HUES6 (cell line): Measurements from ENCODE around the gene PRKCE.

Experiments
- H3K27ac ChIP-seq: 2 replicates; pipeline ENCODE4 v1.7.0; 2013; ENCODE audit warnings: low read depth, mild to moderate bottlenecking, low read length, inconsistent platforms
- H3K27me3 ChIP-seq: 2 replicates; pipeline ENCODE4 v1.6.1; 2013; ENCODE audit warnings: low read length; ENCODE audit not compliant: control insufficient read depth, insufficient read depth
- H3K36me3 ChIP-seq: 2 replicates; pipeline ENCODE4 v1.6.1; 2013; ENCODE audit warnings: low read length; ENCODE audit not compliant: control insufficient read depth, insufficient read depth
- H3K4me1 ChIP-seq: 2 replicates; pipeline ENCODE4 v1.6.1; 2013; ENCODE audit warnings: low read length; ENCODE audit not compliant: control insufficient read depth, insufficient read depth
- H3K4me3 ChIP-seq: 2 replicates; pipeline ENCODE4 v1.5.1; 2013; ENCODE audit warnings: low read depth, low read length
- H3K9ac ChIP-seq: one replicate; pipeline ENCODE4 v1.6.1; 2013; ENCODE audit warnings: mild to moderate bottlenecking, low read length
- H3K9me3 ChIP-seq: 2 replicates; pipeline ENCODE4 v1.6.1; 2013; ENCODE audit warnings: low read depth, low read length; ENCODE audit not compliant: control insufficient read depth, insufficient read depth

The PRKCE gene

DNA sequence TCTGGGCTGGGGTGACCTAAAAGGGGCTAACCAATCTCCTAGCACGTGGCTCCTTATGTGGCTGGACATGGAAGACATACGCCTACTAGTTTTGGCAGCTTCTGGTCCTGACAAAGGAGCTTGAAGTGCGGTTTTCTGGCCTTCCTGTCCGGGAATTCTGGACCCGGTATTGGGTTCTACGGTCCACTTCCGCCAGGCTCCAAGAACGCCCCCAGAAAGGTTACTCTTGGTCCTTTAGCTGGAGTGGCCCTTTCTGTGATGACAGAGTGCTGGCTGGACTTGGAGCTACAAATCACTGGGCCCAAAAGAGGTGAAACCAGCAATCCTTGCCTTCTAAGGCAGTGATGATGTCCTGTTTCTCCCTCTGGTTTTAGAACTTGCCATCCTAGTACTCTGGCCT, 481.5 kb downstream of the PRKCE start:
- Histone ChIP-seq H3K36me3 (no peaks in the 10 kb centered on the region), H3K9me3 (no peaks in the 10 kb centered on the region), H3K9ac (no peak overlapping the region), H3K27me3 (no peaks in the 10 kb centered on the region), H3K4me3 (no peak overlapping the region), H3K4me1 (peaks cover 6% of the 10 kb centered on the region; the same call in 1 of the 2 replicates), H3K27ac (no peak overlapping the region)

DNA sequence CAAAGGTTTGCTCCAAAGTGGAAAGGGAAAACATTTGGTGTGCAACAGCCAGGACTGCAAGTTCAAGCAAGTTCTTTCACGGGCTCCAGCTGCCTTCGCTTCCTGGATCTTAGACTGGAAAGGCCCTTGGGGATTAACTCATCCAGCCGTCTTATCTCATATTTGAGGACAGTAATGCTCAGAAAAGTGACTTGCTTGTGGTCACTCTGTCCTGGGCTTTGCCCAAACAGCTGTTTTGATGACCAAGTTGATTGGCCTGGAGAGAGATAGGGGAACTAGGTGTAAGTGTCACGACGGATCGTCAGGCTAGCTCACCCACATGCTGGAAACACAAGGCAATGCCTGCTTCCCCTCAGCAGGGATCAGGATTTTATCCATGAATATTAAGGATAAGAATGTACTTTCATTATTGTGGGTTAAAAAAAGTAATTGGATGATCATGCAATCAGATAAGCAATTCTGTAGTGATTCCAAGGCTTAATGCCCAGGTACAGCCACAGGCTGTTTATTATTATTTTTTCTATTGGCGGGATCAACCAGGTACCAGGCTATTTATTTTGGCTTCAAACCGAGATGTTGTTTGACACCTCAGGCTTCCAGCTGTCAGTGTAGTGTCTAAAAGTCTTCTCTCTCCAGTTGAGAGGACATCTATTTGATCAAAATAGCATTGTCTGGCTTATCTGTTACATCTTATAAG, 483.2 kb downstream of the PRKCE start:
- H3K4me3 ChIP-seq: no peak overlapping the region
- no peaks in the 10 kb centered on the region for H3K9me3 ChIP-seq
- no peaks in the 10 kb centered on the region for H3K27me3 ChIP-seq
- H3K4me1 ChIP-seq: peaks cover 6% of the 10 kb centered on the region; the same call in 1 of the 2 replicates
- H3K36me3 ChIP-seq: no peaks in the 10 kb centered on the region
- H3K27ac ChIP-seq: no peak overlapping the region
- no peak overlapping the region for H3K9ac ChIP-seq

DNA sequence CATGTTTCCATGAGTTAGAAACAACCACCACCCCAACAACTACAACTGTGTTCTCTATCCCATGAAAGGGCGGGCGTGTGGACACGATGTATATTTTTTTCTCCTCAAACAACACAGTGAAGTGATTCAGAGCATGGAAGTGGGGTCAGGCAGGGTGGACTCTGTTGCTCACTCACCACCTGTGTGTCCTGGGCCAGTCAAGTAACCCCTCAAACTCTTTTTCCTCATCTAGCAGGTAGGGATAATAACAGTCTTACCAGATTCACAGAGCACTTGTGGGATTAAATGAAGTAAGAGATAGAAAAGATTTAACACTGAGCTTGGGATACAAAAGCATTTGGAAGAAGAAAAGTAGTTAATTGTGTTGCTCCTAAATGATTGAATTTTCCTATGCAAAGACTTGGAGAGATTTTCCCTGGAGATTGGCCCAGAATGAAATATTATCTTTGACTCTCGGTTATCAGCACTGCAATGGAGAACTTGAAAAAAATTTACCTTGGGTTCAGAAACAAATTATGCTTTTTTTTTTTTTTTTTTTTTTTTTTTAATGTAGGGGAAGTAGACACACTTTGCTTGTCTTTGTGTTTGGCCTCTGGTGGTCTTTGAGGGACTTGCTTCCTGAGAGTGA, 483.9 kb downstream of the PRKCE start:
- no peak overlapping the region for H3K4me3 ChIP-seq
- H3K27ac ChIP-seq: no peak overlapping the region
- H3K9ac ChIP-seq: no peak overlapping the region
- H3K36me3 ChIP-seq: no peaks in the 10 kb centered on the region
- H3K4me1 ChIP-seq: peaks cover 6% of the 10 kb centered on the region; the same call in 1 of the 2 replicates
- no peaks in the 10 kb centered on the region for H3K9me3 ChIP-seq
- H3K27me3 ChIP-seq: no peaks in the 10 kb centered on the region

DNA sequence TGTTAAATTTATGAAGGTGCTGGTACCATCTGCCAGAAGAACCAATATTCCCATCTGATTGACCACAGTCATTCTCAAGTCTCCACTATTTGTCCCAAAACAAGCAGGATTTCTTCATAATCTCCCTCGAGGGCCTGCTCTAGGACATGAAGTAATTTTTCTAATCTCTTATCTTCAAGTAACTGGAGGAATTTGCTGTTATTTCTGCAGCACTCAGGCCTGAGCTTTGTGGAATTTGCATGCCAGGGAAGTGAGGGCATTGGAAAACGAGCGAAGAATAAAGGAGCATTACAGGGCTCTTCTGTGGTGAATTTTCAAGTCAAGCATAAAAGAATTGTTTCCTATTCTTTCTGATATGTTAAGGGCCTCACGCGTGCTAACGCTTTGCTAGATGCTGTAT, 484.5 kb downstream of the PRKCE start:
- no peaks in the 10 kb centered on the region for H3K36me3 ChIP-seq
- no peaks in the 10 kb centered on the region for H3K27me3 ChIP-seq
- no peak overlapping the region for H3K9ac ChIP-seq
- no peak overlapping the region for H3K27ac ChIP-seq
- no peak overlapping the region for H3K4me3 ChIP-seq
- H3K4me1 ChIP-seq: peaks cover 6% of the 10 kb centered on the region; the same call in 1 of the 2 replicates
- H3K9me3 ChIP-seq: no peaks in the 10 kb centered on the region

DNA sequence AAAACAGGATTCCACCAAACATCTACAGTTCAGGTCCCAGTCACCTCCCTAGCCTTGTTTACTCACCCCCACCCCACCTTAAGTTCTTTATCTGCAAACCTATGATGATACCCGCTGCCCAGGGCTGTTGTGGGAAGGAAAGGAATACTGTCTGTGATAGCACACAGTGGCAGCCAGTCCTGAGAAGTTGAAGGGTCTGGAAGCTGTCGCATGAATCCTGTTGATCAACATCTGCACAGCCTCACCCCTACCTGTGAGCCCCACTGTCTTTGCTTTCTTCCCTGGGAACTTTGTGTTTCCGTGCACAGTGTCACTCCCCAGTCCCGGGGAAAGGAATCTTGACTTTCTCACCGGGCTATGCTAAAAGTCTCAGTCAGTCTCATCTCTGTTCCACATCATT, 485.0 kb downstream of the PRKCE start:
- Histone ChIP-seq H3K4me3 (no peak overlapping the region), H3K27ac (no peak overlapping the region), H3K4me1 (peaks cover 6% of the 10 kb centered on the region; the same call in 1 of the 2 replicates), H3K9me3 (no peaks in the 10 kb centered on the region), H3K27me3 (no peaks in the 10 kb centered on the region), H3K9ac (no peak overlapping the region), H3K36me3 (no peaks in the 10 kb centered on the region)

DNA sequence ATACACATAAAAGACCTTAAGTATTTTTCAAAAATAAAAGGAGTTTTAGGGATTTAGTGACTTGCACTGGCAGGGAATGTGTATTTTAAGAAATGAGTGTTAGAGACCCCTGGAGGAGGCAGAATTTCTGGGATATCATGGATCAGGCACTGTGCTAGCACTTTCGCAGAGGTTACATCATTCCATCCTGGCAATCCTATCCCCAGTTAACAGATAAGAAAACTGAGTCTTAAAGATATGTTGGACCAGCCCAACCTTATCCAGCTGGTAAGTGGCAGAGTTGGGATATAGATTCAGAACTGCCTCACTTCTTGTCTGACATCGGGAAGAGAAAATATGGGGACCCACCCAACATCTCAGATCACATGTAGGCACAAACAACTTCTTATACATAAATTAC, 485.5 kb downstream of the PRKCE start:
- H3K9me3 ChIP-seq: no peaks in the 10 kb centered on the region
- H3K9ac ChIP-seq: no peak overlapping the region
- H3K4me3 ChIP-seq: no peak overlapping the region
- H3K27ac ChIP-seq: no peak overlapping the region
- no peaks in the 10 kb centered on the region for H3K27me3 ChIP-seq
- peaks cover 6% of the 10 kb centered on the region; the same call in 1 of the 2 replicates for H3K4me1 ChIP-seq
- H3K36me3 ChIP-seq: no peaks in the 10 kb centered on the region

DNA sequence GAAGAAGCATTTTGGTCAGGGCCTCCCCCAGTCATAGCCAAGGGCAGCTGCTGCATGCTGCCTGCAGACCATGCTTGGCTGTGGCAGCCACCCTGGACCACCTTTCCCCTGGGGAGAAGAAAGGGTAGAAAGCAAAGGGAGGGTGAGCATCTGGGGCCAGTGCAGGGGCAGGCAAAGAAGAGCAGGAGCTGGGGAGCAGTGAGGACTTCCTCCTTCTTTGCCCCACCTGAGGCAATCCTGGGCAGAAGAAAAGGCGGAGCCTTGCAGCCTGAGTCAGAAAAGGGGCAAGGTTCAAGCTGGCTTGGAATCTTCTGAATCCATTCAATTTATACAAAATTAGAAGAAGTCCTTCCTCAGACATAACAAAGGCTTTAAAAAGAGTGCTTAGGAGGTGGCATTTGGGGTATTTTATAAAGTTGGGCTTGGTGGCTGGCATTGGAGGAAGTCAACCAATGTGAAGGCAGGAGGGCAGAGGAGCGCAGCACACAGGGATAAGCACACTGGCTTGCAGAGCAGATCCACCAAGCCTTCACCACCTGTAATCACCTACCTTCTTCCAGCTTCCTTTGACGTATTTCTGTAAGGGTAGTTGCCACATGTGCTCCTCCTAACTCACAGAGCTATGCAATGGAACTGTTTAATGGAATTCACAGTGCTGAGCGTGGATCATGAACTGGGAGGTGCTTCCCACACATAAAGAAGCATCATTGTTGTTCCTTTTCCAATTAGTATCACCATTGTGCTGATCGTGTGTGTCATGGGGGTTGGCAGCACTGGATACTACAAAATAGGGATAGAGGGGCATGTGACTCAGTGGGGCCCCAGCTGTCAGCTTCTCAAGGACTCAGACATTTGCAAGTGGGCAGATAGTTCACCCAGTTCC, 491.3 kb downstream of the PRKCE start:
- no peaks in the 10 kb centered on the region for H3K36me3 ChIP-seq
- H3K4me1 ChIP-seq: peaks cover 6% of the 10 kb centered on the region; the same call in 1 of the 2 replicates
- no peak overlapping the region for H3K9ac ChIP-seq
- H3K27ac ChIP-seq: no peak overlapping the region
- H3K27me3 ChIP-seq: no peaks in the 10 kb centered on the region
- no peak overlapping the region for H3K4me3 ChIP-seq
- no peaks in the 10 kb centered on the region for H3K9me3 ChIP-seq

DNA sequence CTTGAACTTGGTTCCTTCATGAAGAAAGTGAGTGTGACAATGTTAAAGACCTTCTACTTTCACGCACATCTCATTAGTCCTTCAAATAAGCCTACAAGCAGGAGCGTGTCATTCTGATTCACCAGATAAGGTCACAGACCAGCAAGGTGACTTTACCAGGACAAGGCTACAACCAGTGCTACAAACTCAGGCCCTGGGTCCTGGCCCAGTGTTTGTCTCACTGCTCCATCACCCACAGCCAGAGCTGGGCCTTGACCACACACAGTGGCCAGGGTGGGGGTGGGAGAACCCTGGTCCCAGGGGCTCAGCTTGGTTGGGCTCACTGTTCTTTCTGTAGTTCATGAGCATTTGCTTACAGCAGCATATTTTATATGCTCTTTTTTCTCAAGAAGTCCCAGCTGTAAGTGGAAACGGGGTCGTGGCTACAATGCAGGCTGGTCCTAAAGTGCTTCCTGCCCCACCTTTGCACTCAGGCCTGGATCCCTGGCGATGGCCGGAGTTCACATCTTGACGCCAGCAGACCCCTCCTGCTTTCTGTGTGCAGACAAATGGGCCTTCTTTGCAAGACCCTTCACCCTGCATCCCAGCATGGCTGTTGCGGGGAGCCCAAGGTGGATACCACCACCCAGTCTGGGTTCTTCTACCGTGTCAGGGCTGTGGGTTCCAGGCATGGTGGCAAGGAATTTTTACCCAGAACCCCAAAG, 492.1 kb downstream of the PRKCE start:
- H3K9ac ChIP-seq: no peak overlapping the region
- H3K4me3 ChIP-seq: no peak overlapping the region
- no peaks in the 10 kb centered on the region for H3K27me3 ChIP-seq
- peaks cover 6% of the 10 kb centered on the region; the same call in 1 of the 2 replicates for H3K4me1 ChIP-seq
- no peak overlapping the region for H3K27ac ChIP-seq
- H3K36me3 ChIP-seq: no peaks in the 10 kb centered on the region
- no peaks in the 10 kb centered on the region for H3K9me3 ChIP-seq

DNA sequence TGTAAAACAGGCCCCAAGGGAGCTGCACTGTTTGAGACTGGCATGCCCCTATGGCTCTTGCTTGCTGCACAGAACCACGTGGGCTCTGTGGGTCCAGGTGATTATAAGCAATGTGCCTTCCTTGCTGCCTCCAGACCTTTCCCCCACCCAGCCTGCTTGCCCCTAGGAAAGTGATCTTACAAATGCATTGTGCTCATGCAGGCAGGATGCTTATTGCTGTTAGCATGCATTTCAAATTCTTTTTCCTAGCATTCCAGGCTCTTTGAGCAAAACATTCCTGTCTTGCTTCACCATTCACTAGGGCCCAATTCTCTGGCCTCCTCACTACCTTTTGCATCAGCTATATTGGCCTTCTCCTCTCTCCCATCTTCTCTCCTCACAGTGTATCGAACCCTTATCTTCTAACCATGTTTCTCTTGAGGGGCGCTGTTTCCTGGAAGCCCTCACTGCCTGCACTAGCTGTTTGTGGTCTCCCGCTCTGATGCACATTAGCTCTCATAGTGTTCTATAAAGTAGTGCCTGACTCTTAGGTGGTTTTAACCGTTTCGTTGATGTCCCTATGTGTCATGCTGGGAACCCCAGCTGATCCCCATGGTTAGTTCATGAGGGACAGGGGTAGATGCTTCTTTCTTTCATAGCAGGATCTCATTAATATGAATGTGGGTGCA, 492.8 kb downstream of the PRKCE start:
- Histone ChIP-seq H3K27ac (no peak overlapping the region), H3K36me3 (no peaks in the 10 kb centered on the region), H3K4me3 (no peak overlapping the region), H3K4me1 (peaks cover 6% of the 10 kb centered on the region; the same call in 1 of the 2 replicates), H3K9ac (no peak overlapping the region), H3K9me3 (no peaks in the 10 kb centered on the region), H3K27me3 (no peaks in the 10 kb centered on the region)

DNA sequence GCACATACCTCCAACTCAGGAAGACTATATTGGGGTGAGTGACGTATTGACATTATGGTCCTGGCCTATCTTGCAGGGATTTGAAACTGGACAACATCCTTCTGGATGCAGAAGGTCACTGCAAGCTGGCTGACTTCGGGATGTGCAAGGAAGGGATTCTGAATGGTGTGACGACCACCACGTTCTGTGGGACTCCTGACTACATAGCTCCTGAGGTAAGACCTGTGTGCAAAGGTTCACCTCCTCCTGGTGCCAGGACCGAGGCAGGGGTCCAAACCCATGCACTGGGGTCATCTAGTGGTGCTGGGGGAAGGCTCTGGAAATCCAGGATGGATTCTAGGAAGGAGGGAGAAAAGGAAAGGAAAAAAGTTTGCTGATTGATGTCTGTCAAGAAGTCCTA, 493.5 kb downstream of the PRKCE start:
- H3K9ac ChIP-seq: no peak overlapping the region

More for the DNA sequence above, 493.5 kb downstream of the PRKCE start:
- no peaks in the 10 kb centered on the region for H3K27me3 ChIP-seq
- no peaks in the 10 kb centered on the region for H3K36me3 ChIP-seq
- no peaks in the 10 kb centered on the region for H3K9me3 ChIP-seq
- no peak overlapping the region for H3K4me3 ChIP-seq
- peaks cover 6% of the 10 kb centered on the region; the same call in 1 of the 2 replicates for H3K4me1 ChIP-seq
- no peak overlapping the region for H3K27ac ChIP-seq
